D721Med (cell line): ENCODE measurements around the gene NEK11.
A peak's percentile ranks its signal among the peaks of the same experiment; 100 is the strongest.
"Not testable (repeated sequence)": the region's sequence is repeated elsewhere in the genome, so short reads cannot be mapped to it uniquely, and the experiment has no call there.

Source experiments
- DNase-seq: peaks from one replicate; pipeline ENCODE4 v3.0.0; 2011; ENCODE audit warnings: low spot score; ENCODE audit not compliant: insufficient read length
- FAIRE-seq: peaks from 2 replicates; lab custom pipeline; 2011; peaks lifted over from hg19 to GRCh38; lab: Jason Lieb, UNC
- TF ChIP-seq, protein P1 (sequence below): IDR thresholded peaks from 2 replicates; pipeline ENCODE4 v1.5.1; 2012; ENCODE audit warnings: mild to moderate bottlenecking, control low read depth; ENCODE audit not compliant: insufficient read depth; ENCODE audit errors: missing control alignments

Gene NEK11

DNA sequence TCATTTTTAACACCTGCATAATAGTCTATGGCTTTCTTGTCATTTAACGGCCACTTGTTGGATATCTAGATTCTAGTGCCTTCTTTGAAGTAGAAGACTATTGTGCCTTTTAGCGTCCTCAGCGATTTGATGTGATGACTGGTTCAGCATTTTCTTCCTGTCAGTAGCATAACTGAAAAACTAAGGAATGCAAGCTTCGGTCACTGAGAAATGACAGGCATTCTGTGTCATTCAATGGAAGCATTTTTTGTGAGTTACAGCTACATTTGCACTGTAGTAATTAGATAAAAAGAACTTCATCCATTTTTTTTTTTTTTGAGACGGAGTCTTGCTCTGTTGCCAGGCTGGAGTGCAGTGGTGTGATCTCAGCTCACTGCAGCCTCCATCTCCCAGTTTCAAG, 10.3 kb downstream of the NEK11 start:
- DNase-seq: no peak

DNA sequence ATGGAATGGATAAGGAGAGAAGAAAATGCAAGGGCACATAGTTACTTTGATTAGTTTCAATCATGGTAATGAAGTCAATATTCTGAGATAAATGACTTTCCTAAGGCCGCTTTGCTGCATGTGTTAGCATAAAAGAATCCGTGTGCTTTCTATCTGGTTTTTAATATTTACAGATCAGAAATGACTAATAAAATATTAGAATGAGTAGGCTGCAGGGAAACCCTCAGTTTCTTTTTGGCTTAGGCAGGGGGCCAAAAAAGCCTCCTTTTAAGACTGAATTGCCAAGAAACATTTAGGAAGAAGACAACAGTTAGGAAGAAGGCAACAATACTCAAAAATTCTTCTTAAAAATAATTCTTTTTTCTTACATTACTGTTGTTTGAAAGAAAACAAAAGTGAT, 11.6 kb downstream of the NEK11 start:
- FAIRE-seq (no peak), DNase-seq (no peak)
- TF ChIP-seq, protein P1, sequence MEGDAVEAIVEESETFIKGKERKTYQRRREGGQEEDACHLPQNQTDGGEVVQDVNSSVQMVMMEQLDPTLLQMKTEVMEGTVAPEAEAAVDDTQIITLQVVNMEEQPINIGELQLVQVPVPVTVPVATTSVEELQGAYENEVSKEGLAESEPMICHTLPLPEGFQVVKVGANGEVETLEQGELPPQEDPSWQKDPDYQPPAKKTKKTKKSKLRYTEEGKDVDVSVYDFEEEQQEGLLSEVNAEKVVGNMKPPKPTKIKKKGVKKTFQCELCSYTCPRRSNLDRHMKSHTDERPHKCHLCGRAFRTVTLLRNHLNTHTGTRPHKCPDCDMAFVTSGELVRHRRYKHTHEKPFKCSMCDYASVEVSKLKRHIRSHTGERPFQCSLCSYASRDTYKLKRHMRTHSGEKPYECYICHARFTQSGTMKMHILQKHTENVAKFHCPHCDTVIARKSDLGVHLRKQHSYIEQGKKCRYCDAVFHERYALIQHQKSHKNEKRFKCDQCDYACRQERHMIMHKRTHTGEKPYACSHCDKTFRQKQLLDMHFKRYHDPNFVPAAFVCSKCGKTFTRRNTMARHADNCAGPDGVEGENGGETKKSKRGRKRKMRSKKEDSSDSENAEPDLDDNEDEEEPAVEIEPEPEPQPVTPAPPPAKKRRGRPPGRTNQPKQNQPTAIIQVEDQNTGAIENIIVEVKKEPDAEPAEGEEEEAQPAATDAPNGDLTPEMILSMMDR: no peak

More for the DNA sequence above, 10.3 kb downstream of the NEK11 start:
- FAIRE-seq: no peak
- TF ChIP-seq, protein P1: no peak

DNA sequence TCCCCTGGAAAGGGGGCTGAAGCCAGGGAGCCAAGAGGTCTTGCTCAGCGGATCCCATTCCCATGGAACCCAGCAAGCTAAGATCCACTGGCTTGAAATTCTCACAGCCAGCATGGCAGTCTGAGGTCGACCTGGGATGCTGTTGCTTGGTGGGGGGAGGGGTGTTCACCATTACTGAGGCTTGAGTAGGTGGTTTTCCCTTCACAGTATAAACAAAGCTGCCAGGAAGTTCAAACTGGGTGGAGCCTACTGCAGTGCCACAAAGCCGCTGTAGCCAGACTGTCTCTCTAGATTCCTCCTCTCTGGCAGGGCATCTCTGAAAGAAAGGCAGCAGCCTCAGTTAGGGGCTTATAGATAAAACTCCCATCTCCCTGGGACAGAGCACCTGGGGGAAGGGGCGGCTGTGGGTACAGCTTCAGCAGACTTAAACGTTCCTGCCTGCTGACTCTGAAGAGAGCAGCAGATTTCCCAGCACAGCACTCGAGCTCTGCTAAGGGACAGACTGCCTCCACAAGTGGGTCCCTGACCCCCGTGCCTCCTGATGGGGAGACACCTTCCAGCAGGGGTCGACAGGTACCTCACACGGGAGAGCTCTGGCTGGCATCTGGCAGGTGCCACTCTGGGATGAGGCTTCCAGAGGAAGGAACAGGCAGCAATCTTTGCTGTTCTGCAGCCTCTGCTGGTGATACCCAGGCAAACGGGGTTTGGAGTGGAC, 15.8 kb downstream of the NEK11 start:
- FAIRE-seq: not testable (repeated sequence)

DNA sequence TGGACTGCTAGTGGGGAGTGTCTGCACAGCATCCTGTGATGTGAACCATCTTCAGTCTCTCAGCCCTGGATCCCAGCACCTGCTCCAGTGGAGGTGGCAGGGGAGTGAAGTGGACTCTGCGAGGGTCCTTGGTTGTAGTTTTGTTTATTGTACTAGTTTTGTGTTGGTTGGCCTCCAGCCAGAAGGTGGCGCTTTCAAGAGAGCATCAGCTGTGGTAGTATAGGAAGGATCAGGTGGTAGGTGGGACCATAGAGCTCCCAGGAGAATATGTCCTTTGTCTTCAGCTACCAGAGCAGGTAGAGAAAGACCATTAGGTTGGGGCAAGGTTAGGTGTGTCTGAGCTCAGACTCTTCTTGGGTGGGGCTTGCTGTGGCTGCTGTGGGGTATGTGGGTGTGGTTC, 20.9 kb downstream of the NEK11 start:
- no peak for DNase-seq
- no peak for FAIRE-seq

More for the DNA sequence above, 15.8 kb downstream of the NEK11 start:
- not testable (repeated sequence) for DNase-seq

DNA sequence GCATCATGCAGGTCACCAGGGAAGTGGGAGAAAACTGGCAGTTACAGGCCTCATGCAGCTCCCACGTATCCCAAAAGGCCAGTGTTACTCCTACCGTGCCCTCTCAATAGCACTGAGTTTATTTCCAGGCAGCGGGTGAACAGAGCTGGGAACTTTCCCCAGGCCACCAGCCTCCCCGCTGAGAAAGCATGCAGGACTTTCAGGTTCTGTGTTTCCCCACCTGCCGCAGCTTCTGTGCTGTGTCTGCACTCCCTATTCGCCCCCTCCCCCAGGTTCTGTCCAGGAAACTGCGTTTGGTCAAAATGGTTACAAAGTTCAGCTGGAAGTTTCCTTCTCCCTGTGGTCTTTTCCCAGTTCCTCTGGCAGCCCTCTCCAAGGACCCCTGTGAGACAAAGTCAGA, 21.4 kb downstream of the NEK11 start:
- FAIRE-seq (no peak), DNase-seq (no peak)

More for the DNA sequence above, 20.9 kb downstream of the NEK11 start:
- TF ChIP-seq, protein P1: no peak

DNA sequence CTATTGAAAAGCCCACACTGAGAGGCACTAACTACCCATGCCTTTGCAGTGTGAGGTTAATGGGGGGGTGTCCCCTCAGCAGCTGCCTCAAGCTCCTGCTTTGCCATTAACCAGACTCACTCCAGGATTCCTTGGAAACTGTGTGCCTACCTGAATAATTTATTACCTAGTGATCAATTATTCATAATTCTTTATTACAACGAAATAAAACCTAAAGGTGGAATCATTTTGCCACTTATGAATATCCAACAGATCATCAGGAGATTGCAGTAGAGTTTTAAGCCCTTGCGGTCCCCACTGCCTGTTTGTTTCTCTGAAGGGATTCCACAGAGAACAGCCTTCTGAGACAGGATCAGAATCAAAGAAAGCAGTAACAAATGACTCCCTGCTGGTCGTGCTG, 23.3 kb downstream of the NEK11 start:
- TF ChIP-seq, protein P1: no peak
- FAIRE-seq (no peak), DNase-seq (no peak)

More for the DNA sequence above, 21.4 kb downstream of the NEK11 start:
- TF ChIP-seq, protein P1: no peak

DNA sequence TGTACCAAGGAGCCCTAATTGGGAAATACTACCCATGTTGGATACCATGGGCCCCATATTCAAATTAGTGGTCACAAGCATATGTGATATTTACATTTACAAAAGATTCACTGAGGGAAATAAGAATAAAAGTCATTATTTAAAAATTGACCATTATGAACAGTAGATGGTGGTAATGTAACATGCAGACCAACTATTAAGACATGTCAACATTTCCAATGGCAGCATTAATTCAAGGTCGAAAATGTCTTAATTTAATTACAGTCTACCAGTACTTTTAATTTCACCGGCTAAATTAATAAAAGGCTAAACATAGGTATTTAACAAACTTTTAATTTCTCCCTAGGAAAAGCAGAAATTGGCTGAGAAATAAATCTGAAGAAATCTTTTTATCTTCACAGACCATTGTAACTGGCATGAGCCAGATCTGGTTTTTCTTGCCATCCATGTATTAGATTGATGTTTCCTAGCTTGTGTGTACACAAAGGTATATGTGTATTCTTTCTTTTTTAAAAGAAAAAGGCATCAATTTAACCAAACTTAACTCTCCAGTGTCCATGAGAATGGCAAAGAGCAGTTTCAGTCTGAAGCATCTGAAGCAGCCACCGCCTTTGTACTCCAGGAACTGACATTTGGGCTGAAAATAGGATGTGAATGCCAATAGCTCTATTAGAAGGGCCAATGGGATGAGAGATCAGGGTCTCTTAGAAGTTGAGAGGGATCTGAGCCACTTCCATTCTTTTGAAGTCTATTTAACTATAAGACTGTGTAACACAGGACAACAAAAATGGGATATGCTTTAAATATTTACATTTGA, 26.6 kb downstream of the NEK11 start:
- TF ChIP-seq, protein P1: peak; percentile 27
- no peak for DNase-seq
- FAIRE-seq: peak; percentile 16
